HepG2 (cell line): ENCODE data around the gene CAD. TPM values are rescaled to one million over a fixed set of nuclear protein-coding genes. Genes with fewer than 3 reads are reported as not detected.
A peak's percentile ranks its signal among the peaks of the same experiment; 100 is the strongest.

ENCODE experiments used
- ATF2 ChIP-seq: sonication (generic); formaldehyde crosslinking; IDR thresholded peaks from 2 replicates; pipeline ENCODE4 v1.4.0; 2020; ENCODE audit warnings: missing genetic modification reagents
- CSRNP2 ChIP-seq: sonication (generic); formaldehyde crosslinking; conservative IDR thresholded peaks from 2 replicates; pipeline ENCODE4 v1.8.0; 2022; ENCODE audit warnings: low read depth, missing genetic modification reagents
- EED ChIP-seq: sonication (generic); formaldehyde crosslinking; IDR thresholded peaks from 2 replicates; pipeline ENCODE4 v1.5.0; 2020; ENCODE audit warnings: mild to moderate bottlenecking, missing genetic modification reagents
- FOSL2 ChIP-seq: sonication (generic); formaldehyde crosslinking; IDR thresholded peaks from 2 replicates; pipeline ENCODE4 v1.4.0; 2020; ENCODE audit warnings: missing genetic modification reagents
- GABPB1 ChIP-seq: IDR thresholded peaks from 2 replicates; pipeline ENCODE4 v1.6.1; 2016; ENCODE audit warnings: mild to moderate bottlenecking, missing genetic modification reagents, moderate library complexity, missing compliant biosample characterization
- HNRNPLL ChIP-seq: fragments of 200-400 bp; formaldehyde crosslinking; IDR thresholded peaks from 2 replicates; pipeline ENCODE4 v1.6.1; 2017; ENCODE audit warnings: mild to moderate bottlenecking, low read depth, low read length; ENCODE audit not compliant: poor library complexity, severe bottlenecking
- HOXA3 ChIP-seq: sonication (generic); formaldehyde crosslinking; IDR thresholded peaks from 2 replicates; pipeline ENCODE4 v1.5.0; 2020; ENCODE audit warnings: missing genetic modification reagents
- IKZF5 ChIP-seq: IDR thresholded peaks from 2 replicates; pipeline ENCODE4 v1.6.1; 2018; ENCODE audit warnings: missing genetic modification reagents, mild to moderate bottlenecking, missing compliant biosample characterization
- MTF1 ChIP-seq: sonication (generic); formaldehyde crosslinking; IDR thresholded peaks from 2 replicates; pipeline ENCODE4 v1.5.0; 2020; ENCODE audit warnings: missing genetic modification reagents
- MZF1 ChIP-seq: sonication (generic); formaldehyde crosslinking; IDR thresholded peaks from 2 replicates; pipeline ENCODE4 v1.8.1; 2023; ENCODE audit warnings: mild to moderate bottlenecking, missing genetic modification reagents, borderline replicate concordance
- NCOA2 ChIP-seq: sonication (generic); formaldehyde crosslinking; IDR thresholded peaks from 2 replicates; pipeline ENCODE4 v1.8.0; 2022; ENCODE audit warnings: inconsistent platforms
- NFE2L1 ChIP-seq: sonication (generic); formaldehyde crosslinking; IDR thresholded peaks from 2 replicates; pipeline ENCODE4 v1.4.0; 2020; ENCODE audit warnings: missing genetic modification reagents, mild to moderate bottlenecking, borderline replicate concordance
- NFYB ChIP-seq: sonication (generic); formaldehyde crosslinking; IDR thresholded peaks from 2 replicates; pipeline ENCODE4 v1.4.0; 2020; ENCODE audit warnings: missing genetic modification reagents
- PAF1 ChIP-seq: IDR thresholded peaks from 2 replicates; pipeline ENCODE4 v1.6.1; 2016; ENCODE audit warnings: missing genetic modification reagents, missing compliant biosample characterization
- SMAD3 ChIP-seq: sonication (generic); formaldehyde crosslinking; IDR thresholded peaks from 2 replicates; pipeline ENCODE4 v1.4.0; 2020; ENCODE audit warnings: missing genetic modification reagents
- ZBTB14 ChIP-seq: sonication (generic); formaldehyde crosslinking; IDR thresholded peaks from 2 replicates; pipeline ENCODE4 v1.4.0; 2020; ENCODE audit warnings: missing genetic modification reagents
- ZBTB49 ChIP-seq: sonication (generic); formaldehyde crosslinking; IDR thresholded peaks from 2 replicates; pipeline ENCODE4 v1.4.0; 2020; ENCODE audit warnings: missing genetic modification reagents, borderline replicate concordance
- ZNF17 ChIP-seq: sonication (generic); formaldehyde crosslinking; IDR thresholded peaks from 2 replicates; pipeline ENCODE4 v1.5.0; 2020; ENCODE audit warnings: mild to moderate bottlenecking, missing genetic modification reagents
- ZNF569 ChIP-seq: sonication (generic); formaldehyde crosslinking; IDR thresholded peaks from 2 replicates; pipeline ENCODE4 v1.5.0; 2020; ENCODE audit warnings: mild to moderate bottlenecking, missing genetic modification reagents, moderate library complexity, borderline replicate concordance
- ZNF605 ChIP-seq: sonication (generic); formaldehyde crosslinking; IDR thresholded peaks from 2 replicates; pipeline ENCODE4 v1.8.0; 2022; ENCODE audit warnings: mild to moderate bottlenecking, missing genetic modification reagents
- ZNF841 ChIP-seq: sonication (generic); formaldehyde crosslinking; IDR thresholded peaks from 2 replicates; pipeline ENCODE4 v1.8.1; 2023; ENCODE audit warnings: missing genetic modification reagents, borderline replicate concordance
- ZSCAN31 ChIP-seq: sonication (generic); formaldehyde crosslinking; IDR thresholded peaks from 2 replicates; pipeline ENCODE4 v1.5.0; 2020; ENCODE audit warnings: low read depth, mild to moderate bottlenecking, missing genetic modification reagents
- polyA plus RNA-seq, 8 experiments: library from polyadenylated mRNA; depleted of rRNA in 3 of 8; stranded (reverse) in 7 of 8; unstranded in 1 of 8; fragments of >200 nt; fragmentation: Illumina TruSeq in 4 of 8; extraction: Trizol in 4 of 8; gene quantifications; 2 replicates each; pipeline versions ENCODE4 v1.2.1 to v1.2.3, GENCODE V29; 2011 to 2016; ENCODE audit warnings: low read depth in 4 of 8, missing spikeins in 1 of 8, mixed read lengths in 1 of 8; ENCODE audit not compliant: insufficient read depth in 1 of 8
- total RNA-seq, 5 experiments: library from RNA; depleted of rRNA; stranded (reverse); fragments of >200 nt; fragmentation: Illumina TruSeq; extraction: Trizol; gene quantifications; 2 replicates each; pipeline ENCODE4 v1.2.3, GENCODE V29; 2016; ENCODE audit warnings: low read depth in 1 of 5

CAD gene
- total and polyA plus RNA-seq, 2 of the 13 experiments (the other 11 are each of a cell fraction or from before 2014, with no cell fraction given) = 21.7 to 37.0 TPM

- no peak for TF ChIP-seq MTF1 (CRISPR knock-in tag)
- peak; percentile 49; the same call in 1 of the 2 replicates for TF ChIP-seq ZSCAN31 (CRISPR knock-in tag)
- TF ChIP-seq CSRNP2 = no peak
- TF ChIP-seq HOXA3 (CRISPR knock-in tag) = peak; percentile 87
- TF ChIP-seq EED (CRISPR knock-in tag) = no peak
- TF ChIP-seq GABPB1 (CRISPR knock-in tag) = peak; percentile 68
- 0 out of 2 replicates have a peak, but pooled peaks have one; percentile 35 for TF ChIP-seq NCOA2 (CRISPR knock-in tag)
- TF ChIP-seq MZF1 (CRISPR knock-in tag) = 0 out of 2 replicates have a peak, but pooled peaks have one; percentile 49
- TF ChIP-seq ZNF569 = no peak
- TF ChIP-seq ZNF841 (CRISPR knock-in tag) = no peak
- TF ChIP-seq ZBTB49 (CRISPR knock-in tag) = no peak
- TF ChIP-seq ZNF605 (CRISPR knock-in tag) = no peak
- no peak for TF ChIP-seq IKZF5 (CRISPR knock-in tag)
- TF ChIP-seq FOSL2 (CRISPR knock-in tag) = 0 out of 2 replicates have a peak, but pooled peaks have one; percentile 24
- TF ChIP-seq NFE2L1 (CRISPR knock-in tag) = no peak
- no peak for TF ChIP-seq NFYB (CRISPR knock-in tag)
- TF ChIP-seq PAF1 = no peak
- TF ChIP-seq HNRNPLL = peak; percentile 69
- peak; percentile 66 for TF ChIP-seq ZBTB14 (CRISPR knock-in tag)
- no peak for TF ChIP-seq SMAD3
- TF ChIP-seq ZNF17 (CRISPR knock-in tag) = no peak
- TF ChIP-seq ATF2 (CRISPR knock-in tag) = no peak
Observed at GRCh38 chr2:27217173-27218121, at the start of gene CAD (continued).
